ENCODE measurements around the gene RRP1B.

RRP1B gene

DNA sequence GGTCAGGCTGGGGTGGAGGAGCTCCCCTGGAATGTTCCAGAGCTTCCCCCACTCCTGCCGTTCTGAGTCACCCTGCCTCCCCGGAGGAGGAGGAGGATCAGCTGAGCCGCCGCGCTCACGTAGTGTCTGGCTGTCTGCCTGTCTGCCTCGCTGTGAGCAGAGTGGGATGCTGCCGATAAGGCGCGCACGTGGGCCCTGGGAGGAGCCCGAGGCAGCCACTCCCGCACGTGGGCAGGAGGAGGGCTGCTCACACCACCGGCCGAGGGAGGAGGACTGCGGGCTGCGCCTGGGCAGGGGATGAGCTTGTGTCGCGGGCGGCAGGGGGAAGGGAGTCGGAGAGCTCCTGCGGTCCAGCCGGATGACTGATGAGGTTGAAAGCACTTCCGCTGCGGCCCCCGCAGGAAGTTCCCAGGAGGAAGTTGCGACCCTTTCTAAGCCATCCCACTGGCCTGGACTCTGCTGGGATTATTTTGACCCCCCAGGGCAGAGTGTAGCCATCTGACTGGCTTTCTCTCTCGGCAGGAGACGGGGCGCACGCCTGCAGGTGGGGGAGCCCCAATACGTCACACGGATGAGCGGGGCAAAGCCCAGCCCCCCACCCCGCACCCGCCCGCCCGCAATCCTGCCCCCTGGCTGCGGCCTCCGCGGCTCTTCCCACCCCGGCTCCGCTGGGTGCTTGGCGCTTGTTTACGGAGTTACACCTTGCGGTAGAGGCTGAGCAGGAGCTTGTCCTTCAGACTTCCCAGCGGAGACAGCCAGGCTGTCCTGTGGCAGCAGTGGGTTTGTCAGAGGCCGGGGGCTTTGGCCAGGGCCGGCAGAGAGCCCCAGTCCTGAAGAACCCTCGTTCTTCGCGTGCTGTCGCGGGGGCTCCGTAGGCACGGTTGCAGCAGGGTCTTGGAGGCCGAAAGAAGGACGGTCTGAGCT is 69.4 kb downstream of the RRP1B start:
- peak; percentile 78 to 84 for DNase-seq

DNA sequence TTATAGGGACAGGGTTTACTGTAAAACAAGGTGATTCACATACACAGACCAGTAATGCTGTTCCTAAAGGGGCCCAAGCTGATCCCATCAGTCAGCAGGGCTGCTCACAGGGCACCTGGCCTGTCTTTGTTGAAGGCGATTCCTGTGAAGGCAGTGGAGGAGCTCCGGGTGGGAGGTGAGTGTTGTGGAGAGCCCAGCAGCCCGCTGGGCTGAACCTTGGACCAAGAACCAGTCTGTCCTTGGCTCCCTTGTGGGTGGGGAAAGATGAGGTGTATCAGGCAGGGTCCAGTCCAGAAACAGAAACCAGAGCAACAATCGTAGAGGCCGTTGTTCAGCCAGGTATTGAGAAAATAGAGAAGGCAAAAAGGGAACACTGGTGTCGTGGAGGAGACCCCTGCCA is 72.1 kb downstream of the RRP1B start:
- DNase-seq, result no peak

DNA sequence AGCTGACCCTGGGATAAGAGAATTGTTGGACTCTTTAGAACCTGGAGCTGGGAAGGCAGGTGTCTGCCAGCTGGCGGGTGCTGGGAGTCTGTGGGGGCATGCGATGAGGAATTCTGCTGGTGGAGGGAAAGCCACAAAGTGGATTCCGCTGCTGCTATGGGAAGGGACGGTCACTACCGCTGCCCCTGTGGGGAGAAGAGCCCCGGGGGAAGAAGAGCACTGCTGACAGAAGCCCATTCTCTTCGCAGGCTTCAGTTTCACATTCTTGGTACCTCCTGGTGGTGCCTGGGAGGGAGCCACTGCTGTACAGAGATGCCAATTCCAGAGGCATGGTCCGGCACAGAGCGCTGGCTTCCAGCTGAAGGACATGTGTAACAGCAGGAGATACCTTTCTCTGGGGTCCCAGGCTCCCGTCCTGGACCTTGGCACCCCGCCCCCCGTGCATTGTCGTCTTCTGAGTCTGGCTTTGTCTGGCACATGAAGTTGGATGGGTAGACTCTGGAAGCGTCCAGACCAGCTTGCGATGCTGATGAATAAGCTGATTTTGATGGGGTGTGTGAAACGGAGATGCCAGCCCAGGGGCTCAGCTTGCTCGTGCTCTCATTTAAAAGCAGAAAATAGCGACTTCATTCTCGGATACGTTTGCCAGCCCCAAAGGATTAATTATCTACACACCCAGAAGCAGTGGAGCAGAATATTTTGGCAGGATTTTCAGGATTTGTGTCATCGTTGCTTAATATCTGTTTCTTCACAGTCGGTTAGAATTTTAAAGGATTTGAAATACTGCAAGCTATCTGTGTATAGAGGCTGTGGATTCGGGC is 72.7 kb downstream of the RRP1B start:
- DNase-seq, result no peak

DNA sequence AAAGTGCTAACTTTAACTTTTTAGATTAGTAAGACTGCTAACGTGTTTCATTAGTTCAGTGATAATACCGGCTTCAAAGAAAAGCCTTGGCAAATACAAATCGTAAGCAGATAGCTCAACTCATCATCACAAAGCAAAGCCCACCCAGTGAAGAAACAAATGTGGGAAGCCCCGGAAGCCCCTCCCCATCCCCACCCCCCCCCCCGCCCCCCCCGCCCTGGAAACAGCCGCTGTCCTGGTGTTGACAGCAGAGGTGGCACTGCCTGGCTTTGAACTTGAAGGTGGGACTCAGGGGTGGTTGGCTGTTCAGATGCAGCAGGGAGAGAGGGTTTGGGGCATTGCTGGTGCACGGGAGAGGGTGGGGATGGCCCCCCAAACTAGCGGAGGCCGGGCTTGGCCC is 73.7 kb downstream of the RRP1B start:
- no peak for DNase-seq

DNA sequence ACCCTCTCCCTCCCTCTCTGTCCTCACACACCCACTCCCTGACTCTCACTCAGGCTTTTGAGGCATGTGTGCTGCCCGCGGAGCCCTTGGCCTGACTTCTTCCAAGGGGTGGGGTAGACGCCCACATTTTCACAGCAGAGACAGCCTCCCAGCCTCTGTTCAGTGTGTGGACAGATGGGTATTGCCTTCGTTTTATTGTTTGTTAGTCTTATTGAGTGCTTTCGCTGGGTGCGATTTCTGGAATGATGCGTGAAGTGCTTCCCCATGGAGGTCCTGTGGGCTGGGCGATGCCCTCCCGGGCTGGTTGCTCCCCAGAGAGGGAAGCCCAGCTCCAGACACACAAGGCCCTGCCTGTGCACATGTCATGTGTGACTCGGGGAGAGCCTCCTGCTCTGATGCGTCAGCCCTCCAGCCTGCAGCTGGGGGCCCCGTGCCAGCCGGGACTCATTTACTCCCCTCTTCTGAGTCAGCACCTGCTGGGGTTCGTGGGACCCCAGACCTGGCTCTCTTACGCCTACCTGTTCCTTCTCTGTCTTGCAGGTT is 74.2 kb downstream of the RRP1B start:
- no peak for DNase-seq

DNA sequence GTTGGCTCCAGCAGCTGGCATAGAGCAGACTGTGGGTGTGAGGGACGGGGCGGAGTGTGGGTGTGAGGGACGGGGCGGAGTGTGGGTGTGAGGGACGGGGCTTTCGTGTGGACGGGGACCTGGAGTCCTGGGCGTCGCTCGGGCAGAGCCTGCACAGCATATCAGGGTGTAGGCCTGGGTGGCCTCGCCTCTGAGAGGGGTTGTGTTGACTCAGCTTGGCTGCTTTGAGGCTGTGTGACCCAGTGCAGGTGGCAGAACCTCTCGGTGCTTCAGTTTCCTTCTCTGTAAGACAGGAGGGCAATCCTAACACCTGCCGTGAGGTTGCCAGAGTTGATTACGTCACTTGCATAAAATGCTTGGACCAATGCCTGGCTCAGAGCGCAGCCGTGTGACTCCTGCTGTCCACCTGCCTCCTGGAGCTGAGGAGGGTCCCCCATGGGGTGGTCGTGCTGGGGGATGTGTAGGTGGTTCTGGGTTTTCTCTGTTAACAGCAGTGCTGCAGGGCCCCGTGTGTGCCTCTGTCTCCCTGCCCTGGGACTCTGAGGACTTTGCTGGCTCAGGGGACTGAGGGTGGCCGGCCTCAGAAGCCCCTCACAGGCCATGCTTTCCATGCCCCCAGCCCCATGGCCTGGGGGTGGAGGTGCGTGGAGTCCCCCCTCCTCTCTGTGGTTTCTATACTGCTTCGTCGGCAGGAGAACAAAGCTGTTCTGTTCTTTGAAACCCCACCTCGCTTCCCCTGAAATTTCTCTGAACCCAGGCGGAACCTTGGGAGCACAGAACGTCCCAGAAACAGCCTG is 75.0 kb downstream of the RRP1B start:
- no peak for DNase-seq

DNA sequence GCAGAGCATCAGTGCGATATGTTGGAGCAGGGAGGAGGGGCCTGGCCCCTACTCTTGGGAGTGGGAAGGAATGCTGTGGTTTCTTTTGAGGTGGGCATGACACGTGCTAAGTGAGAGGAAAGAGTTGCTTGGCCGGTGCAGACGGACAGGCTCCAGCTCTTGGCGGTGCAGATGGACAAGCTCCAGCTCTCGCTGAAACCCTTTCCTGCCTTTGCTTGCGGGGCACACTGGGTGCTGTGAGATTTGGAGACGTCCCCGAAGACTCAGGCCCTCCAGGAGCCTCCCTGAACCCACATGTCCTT is 75.5 kb downstream of the RRP1B start:
- no peak for DNase-seq

DNA sequence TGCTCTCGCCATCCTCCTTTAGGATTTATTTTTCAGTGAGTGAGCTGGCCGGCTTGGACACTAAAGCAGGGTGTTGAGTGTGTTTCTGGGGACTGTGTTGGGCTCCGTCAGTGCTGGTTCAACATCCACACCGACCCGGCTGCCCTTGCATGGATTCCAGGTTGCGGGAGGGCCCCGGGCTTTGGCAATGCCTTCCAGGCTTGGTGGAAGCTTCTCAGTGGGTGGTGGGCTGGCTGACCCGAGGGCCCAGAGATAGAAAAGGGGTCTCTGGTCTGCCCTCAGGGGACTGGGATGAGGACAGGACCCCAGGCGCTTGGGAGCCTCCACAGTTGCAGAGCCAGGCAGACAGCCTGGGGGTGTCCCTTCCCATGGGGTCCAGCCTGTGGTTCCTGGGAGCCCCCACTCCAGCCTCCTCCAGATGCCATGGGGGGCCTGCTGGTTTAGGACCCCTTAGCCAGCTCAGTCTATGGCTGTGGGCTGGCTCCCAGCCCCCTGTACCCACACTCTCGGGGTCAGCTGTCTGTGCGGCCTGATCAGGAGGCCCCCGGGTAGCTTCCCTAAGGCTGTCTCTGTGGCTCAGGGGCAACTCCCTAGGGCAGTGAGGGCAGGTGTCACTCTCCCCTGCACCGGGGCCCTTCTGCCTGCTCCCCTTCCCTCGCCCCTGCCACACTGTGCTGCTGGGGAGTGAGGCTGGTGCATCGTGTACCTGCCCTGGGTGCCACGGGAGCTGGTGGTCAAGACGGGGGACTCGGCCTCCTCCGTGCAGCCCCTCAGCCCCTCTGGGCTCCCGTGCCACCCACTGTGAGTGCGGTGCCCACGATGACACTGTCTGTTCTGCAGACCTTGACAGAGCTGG is 76.1 kb downstream of the RRP1B start:
- no peak for DNase-seq

DNA sequence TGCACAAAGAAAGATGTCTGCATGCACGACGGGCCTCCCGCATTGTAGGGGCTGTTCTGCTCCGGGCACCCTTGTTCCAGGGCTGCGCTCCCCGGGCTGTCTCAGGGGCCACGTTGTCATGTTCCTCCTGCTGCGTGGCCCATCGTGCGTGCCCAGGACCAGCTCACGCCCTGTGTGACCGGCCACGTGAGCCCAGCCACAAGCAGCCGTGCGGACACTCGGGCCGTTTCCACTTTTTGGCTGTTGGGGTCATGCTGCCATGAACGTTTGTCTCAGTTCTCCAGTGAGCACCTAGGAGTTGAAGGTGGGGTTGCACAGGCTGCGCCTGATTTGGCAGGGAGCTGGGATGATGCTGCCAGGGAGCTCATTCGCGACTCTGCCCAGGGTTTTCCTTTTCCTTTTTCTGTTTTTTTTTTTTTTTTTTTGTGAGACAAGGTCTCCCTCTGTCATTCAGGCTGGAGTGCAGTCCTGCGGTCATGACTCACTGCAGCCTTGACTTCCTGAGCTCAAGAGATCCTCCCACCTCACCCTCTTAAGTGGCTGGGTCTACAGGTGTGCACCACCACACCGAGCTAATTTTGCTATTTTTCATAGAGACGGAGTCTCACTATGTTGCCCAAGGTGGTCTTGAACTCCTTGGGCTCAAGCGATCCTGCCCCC is 77.0 kb downstream of the RRP1B start:
- DNase-seq, result no peak

DNA sequence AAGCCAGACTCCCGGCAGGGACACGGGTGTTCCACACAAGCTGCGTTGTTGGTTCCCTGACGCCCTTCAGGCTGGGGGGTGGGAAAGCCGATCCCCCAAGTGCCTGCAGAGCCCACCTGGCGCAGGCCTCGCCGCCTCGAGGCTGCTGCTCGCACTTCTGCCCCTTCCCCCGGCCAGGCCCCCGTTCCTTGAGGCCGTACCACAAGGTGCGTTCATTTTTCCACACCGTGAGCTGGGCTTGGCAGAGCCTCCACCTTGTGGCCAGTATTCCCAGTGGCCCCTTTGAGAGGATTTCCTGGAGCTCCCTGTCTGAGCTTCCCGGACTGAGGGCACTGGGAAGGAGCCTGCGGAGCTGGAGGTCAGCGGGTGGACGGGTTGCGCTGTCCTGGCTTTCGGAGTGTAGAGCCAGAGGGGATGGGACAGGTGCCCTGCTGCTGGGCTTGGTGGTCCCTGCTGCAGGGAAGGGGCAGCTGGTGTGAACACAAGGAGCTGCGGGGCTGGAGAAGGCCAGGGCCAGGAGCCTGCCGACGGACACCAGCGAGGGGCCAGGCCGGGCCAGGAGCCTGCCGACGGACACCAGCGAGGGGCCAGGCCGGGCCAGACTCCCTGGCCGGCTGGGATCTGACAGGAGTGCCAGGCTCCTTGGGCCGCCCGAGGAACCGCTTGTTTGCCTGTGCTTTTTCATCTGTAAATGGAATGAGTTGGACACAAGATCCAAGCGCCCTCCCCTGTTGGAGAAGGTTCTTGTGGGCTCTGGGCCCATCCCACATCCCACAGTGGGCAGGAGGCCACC is 78.0 kb downstream of the RRP1B start:
- no peak for DNase-seq

DNA sequence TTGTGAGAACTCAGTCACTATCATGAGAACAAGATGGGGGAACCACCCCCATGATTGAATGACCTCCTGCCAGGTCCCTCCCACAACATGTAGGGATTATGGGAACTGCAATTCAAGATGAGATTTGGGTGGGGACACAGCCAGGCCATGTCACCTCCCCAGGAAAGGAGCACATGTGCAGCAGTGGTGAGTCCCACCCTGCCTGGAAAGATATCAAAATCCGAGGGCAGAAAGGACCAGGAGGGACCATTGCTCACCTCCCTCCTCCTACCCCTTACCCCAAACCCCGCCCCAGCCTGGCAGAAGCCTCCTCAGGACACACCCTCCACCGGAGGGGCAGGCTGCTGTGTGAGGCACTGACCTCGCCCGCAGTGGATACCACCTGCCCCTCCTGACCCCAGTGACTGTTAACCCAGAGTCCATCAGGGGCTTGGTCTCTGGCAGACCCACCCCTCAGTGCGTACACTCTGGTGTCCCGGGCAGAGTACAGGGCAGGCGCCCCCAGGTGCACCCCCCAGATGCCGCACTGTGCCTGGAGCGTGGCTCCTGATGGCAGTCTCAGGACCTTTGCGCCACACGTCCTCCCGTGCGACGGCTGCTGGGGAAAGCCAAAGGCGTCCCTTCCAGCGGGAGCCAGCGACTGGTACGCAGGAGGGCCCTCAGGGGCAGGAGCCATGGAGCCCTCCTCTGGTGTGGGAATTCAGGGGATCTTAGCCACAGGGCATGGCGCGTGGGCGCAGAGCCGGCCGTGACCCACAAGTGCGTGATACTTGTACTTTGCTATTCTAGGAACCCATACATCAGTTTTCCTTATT is 80.5 kb downstream of the RRP1B start:
- no peak for DNase-seq

DNA sequence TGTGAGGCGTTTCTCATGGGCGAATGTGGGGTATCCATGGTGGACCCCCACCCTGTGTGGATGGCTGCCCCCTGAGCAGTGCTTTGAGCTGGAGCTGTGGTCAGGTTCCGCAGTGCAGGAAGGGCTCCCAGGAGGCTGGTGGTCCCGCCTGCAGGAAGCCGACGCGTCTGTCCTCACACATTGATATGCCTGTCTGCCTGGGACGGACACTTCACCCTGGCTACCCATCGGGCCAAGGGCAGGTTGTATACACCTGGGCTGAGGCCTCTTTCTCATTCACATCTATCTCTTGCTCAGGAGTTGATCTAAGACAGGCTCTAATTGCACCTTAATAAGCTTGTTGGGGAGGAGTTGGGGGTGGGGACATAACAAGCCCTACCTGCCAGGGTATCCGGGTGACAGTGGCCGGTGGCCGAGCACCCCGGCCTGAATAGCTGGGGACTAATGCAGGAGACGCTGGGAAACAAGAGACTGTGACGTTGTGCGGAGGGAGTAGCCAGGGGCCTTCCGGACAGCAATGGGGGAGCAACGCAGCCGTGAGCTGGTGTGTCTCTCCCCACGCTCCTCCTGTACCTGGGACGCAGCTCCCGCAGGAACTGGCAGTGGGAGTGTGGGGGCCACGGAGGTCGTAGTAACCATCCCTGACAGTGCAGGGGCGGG is 81.3 kb downstream of the RRP1B start:
- DNase-seq, result no peak

DNA sequence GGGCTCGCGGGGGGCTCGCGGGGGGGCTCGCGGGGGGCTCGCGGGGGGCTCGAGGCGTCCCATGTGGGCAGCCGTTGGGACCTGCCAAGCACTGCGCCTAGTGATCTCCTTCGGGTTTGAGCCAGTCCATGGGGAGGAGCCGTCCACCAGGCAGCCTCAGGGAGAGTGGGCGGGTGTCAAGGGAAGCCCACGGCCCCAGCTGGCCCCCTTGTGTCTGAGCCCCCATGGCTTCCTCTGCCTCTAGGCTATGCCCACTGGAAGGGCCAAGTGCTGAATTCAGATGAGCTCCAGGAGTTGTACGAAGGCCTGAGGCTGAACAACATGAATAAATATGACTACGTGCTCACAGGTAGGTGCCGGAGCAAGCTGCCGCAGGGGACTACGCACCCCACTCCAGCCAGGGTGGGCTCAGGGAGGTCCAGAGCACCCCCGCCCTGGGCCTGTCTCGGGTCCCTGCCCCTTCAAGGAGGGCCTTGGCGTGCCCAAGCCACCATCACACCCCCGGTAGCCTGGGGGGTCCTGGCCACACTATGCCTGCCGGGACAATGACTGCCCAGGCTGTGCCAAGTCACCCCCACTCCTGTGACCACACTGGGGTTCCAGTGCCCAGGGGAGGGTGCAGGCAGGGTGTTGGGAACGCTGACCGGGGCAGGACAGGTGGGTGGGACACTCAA is 82.2 kb downstream of the RRP1B start:
- no peak for DNase-seq

DNA sequence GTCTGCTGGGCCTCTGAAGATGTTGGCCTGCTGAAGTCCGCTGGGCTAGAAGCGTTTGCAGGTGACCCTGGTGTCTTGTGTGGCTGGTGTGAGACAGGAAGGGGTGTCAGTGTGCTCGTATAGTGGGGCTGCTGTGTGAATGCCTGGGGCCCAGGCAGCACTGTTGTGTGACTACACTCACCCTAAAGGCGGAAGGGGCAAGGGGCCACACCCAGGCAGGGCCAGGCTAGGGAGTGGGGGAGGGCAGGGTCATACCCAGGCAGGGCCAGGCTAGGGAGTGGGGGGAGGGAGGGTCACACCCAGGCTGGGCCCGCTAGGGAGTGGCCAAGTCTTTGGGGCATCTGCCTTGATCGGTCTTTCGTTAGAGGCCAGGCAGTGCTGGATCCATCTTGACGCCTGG is 84.6 kb downstream of the RRP1B start:
- DNase-seq, result no peak

DNA sequence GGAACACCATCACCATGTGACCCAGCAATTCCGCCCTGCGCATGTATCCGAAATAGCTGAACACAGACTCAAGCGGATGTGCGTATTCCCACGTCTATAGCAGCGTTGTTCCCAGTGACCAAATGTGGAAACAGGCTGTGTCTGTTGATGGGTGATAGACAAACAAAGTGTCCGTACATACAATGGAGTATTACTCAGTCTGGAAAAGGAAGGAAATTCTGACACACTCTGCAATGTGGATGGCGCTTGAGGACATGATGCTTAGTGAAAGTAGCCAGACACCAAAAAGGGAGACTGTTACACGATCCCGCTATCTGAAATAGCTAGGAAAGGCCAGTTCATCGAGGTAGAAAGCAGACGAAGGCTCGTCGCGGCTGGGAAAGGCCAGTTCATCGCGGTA is 85.4 kb downstream of the RRP1B start:
- DNase-seq, result no peak
